Stimulated activated CD4-positive, alpha-beta T cell treated with anti-CD3 and anti-CD28 coated beads, Interleukin-12 subunit alpha, Interleukin-12 subunit beta, amount 100 ng/mL, for 48 hours (primary cell): ENCODE results near the gene BBLN.
"Not testable (repeated sequence)": the region's sequence is repeated elsewhere in the genome, so short reads cannot be mapped to it uniquely, and the experiment has no call there.

Source experiments
- DNase-seq, 3 donors: peaks; one replicate each; pipeline ENCODE4 v3.0.0-alpha.2; 2020; ENCODE audit warnings: low read depth in 2 of 3, low spot score in 1 of 3

The BBLN gene

GRCh38 chr9:128124451-128124850 is 35.6 kb upstream of the BBLN start:
- DNase-seq, result no peak

GRCh38 chr9:128124873-128125579 is 35.0 kb upstream of the BBLN start:
- DNase-seq, result peak in 2 of 3 donors; percentile 34 to 52

GRCh38 chr9:128125580-128126354 is 34.3 kb upstream of the BBLN start:
- DNase-seq, result no peak

GRCh38 chr9:128127568-128127989 is 32.5 kb upstream of the BBLN start, which contains the start of gene PTGES2:
TSS of gene PTGES2 (minus strand) at chr9:128127729. CDS start at chr9:128127717, 12 bp downstream.
- DNase-seq, result peak; percentile 52 to 74 (median 56)

- peak; percentile 72 to 78 (median 72) for DNase-seq
Measured at GRCh38 chr9:128127990-128128835, 31.9 kb upstream of the BBLN start.

- no peak for DNase-seq
Measured at GRCh38 chr9:128128836-128129590, 31.1 kb upstream of the BBLN start.

GRCh38 chr9:128129976-128130590 is 30.0 kb upstream of the BBLN start:
- DNase-seq, result peak; percentile 35 to 48 (median 42)

- DNase-seq, result not testable (repeated sequence)
Measured at GRCh38 chr9:128130651-128131050, 29.4 kb upstream of the BBLN start.

GRCh38 chr9:128131346-128131745 is 28.7 kb upstream of the BBLN start:
- not testable (repeated sequence) for DNase-seq

GRCh38 chr9:128132139-128132538 is 27.9 kb upstream of the BBLN start:
- DNase-seq, result not testable (repeated sequence)

- DNase-seq, result not testable (repeated sequence)
Measured at GRCh38 chr9:128135561-128135960, 24.5 kb upstream of the BBLN start.

- DNase-seq, result no peak
Measured at GRCh38 chr9:128136816-128137793, 23.0 kb upstream of the BBLN start.

GRCh38 chr9:128138001-128138400 is 22.1 kb upstream of the BBLN start:
- no peak for DNase-seq

- DNase-seq, result no peak
Measured at GRCh38 chr9:128139621-128140020, 20.4 kb upstream of the BBLN start.

GRCh38 chr9:128141604-128142003 is 18.5 kb upstream of the BBLN start:
- DNase-seq, result no peak

GRCh38 chr9:128142061-128142460 is 18.0 kb upstream of the BBLN start:
- no peak for DNase-seq

GRCh38 chr9:128142596-128142995 is 17.5 kb upstream of the BBLN start:
- DNase-seq, result no peak

GRCh38 chr9:128143525-128144238 is 16.4 kb upstream of the BBLN start:
- no peak for DNase-seq
